Midbrain (tissue), 1 donor: ENCODE measurements around the gene PTPRH.

Experiments
- DNase-seq: peaks from one replicate; lab custom pipeline; 2025; lab: John Stamatoyannopoulos, UW

Gene PTPRH

DNA sequence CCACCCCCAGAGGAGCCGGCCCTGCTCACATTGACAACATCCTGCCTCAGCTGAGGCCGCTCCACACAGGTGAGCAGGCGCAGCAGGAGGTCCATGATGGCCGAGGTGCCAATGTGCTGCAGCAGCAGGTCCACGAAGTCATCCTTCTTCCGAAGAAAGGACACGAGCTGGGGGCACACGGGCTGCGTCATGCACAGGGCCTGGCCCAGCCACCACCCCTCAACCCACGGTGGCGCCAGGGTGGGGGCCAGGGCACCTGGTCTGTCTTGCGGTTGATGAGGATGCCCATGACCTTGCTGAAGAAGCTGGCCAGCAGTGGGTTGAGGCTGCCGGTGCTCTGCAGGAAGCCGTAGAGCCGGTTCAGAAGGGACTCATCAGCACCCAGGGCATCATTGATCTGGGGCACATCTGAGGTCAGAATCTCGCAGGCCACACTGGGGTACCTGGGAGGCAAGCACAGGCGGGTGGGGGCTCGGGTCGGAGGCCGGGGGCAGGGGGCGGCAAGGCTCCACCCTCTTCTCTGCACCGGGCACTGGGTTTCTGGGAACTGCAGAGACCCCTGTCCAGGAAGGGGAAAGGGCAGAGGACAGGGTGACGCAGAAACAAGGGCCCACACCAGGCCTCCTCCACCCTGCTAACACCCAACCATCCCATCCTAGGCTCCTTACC, 36.1 kb upstream of the PTPRH start:
- DNase-seq: no peak

- DNase-seq: no peak
These were observed 34.8 kb upstream of the PTPRH start for GRCh38 chr19:55244004-55244680.

- DNase-seq: no peak
These were observed 33.2 kb upstream of the PTPRH start for GRCh38 chr19:55242517-55242916.

DNA sequence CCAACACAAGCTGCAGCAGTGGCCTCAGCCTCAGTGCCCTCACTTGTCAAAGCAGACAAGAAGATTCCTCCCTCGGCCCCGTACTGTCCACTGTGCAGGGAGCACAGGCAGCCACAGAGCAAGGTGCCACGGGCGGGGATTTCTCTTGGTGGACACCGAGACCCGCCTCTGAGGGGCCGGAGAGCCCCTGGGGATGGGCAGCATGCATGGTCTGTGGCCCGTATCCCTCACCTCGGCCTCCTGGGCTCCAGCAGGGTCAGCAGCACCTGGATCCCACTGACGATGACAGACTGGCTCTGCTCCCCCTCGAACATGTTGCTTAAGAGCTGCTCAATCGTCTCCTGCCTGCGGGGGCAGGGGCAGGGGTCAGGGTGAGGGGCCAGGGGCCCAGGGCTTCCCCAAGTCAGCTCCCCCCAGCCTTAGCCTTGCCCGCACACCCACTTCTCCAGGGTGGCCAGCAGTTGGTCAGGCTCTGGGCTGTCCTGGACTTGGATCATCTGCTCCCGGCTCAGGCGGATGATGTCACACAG, 32.7 kb upstream of the PTPRH start:
- DNase-seq: no peak

GRCh38 chr19:55241143-55241934, 32.0 kb upstream of the PTPRH start:
- DNase-seq: no peak

- no peak for DNase-seq
These were observed 31.4 kb upstream of the PTPRH start for GRCh38 chr19:55240713-55241020.

GRCh38 chr19:55239004-55239403, 29.7 kb upstream of the PTPRH start:
- DNase-seq: no peak

DNA sequence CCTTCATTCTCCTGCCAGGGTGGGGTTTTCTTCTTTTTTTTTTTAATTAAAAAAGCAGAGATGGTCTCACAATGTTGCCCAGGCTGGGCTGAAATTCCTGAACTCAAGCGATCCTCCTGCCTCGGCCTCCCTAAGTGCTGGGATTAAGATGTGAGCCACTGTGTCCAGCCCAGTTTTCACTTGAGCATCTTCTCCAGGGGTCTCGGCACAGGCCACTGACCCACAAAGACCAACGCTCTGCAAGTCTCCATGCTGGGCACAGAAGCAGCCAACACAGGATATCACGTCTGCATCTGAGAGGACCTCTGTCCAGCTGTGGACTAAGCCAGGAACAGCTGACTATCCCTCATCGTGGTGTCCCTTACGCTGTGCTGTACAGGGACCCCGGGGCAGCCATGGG, 28.7 kb upstream of the PTPRH start:
- no peak for DNase-seq

- DNase-seq: no peak
These were observed 23.7 kb upstream of the PTPRH start for GRCh38 chr19:55232986-55233385.

GRCh38 chr19:55232286-55232602, 22.9 kb upstream of the PTPRH start:
- DNase-seq: no peak

- no peak for DNase-seq
These were observed 22.3 kb upstream of the PTPRH start for GRCh38 chr19:55231391-55232285.

- DNase-seq: no peak
These were observed 21.5 kb upstream of the PTPRH start for GRCh38 chr19:55230780-55231179.

DNA sequence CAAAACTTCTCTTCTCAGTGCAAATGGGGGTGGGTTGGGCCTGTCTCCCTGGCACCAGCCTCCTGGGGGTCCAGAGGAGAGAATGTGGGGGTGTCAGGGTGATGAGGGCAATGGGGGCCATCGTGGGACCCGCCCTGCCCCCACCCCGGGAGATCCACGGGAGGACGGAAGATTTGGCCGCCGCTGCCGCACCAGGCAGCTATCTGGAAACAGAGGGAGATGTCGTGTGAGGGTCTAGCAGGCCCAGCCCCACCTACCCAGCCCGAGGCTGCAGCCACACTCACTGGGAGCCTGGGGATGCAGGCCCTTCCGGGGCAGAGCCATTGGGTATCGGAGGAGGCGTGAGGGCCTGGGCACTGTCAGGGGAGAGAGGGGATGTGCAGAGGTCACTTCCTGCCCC, 21.0 kb upstream of the PTPRH start:
- no peak for DNase-seq

DNA sequence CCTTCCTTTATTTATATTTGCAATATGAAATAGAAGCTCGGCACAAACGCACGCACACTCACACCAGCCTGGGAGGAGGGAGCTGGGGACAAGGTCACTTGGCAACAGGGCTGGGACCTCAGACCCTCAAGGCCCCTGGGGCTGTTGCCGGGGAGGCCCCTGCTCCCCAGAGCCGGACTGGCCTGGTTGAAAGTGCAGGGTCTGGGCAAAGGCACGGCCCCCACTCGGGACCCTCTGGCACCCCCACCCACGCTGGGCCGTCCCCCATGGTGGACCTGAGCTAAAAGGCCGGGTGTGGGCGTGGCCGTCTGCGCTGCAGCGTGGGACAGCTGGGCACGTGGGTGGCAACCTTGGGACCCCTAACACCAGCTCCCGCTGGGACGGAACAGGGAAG, 20.5 kb upstream of the PTPRH start:
- DNase-seq: no peak

DNA sequence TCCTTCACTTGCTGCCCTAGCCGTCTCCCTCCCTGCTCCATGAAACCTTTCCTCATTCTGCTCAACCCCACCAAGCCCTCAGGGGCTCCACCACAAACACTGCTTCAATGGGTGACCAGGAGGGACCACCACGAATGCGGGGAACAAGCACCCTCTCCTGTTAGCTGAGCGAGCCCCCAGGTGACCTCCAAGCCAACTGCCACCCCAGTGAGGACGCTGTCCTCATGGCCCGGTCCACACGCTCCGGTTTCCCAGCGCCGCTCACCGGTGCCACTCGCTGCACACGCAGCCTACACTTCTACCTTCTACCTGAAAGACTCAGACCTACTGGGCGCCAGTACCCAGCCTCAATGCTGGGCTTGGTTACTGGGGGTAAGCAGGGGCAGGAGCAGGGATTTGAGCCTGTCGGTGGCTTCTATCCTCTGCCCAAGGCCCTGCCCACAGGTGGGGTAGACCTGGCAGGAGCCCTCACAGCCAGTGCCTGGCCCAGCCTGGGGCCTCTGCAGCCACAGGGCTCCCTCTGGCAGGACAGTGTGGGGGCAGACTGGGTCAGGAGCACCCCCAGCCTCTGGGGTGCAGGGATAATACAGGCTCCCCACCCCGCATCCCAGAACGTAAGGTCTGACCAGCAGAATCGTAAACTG, 20.0 kb upstream of the PTPRH start:
- no peak for DNase-seq

GRCh38 chr19:55228403-55229031, 19.2 kb upstream of the PTPRH start, which contains the start of gene TMEM86B:
TSS of gene TMEM86B (minus strand) at chr19:55228763. CDS start at chr19:55228741, 22 bp downstream.
- DNase-seq: no peak

DNA sequence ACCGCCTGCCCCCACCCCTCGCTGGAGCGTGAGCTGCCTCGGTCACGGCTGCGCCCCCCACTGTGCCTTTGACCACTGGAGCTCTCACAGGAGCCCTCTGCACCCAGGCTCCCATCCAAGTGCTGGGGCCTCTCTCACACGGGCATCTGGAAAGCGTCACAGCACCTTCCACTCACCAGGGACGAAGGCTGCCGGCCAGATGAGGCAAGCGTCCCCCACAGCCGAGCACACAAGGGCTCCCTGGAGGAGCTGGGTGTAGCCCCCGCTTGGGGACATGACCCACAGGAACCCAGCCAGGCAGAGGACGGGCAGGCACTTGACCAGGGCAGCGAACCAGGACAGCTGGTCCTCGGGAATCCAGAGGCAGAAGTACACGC, 18.7 kb upstream of the PTPRH start:
- no peak for DNase-seq

DNA sequence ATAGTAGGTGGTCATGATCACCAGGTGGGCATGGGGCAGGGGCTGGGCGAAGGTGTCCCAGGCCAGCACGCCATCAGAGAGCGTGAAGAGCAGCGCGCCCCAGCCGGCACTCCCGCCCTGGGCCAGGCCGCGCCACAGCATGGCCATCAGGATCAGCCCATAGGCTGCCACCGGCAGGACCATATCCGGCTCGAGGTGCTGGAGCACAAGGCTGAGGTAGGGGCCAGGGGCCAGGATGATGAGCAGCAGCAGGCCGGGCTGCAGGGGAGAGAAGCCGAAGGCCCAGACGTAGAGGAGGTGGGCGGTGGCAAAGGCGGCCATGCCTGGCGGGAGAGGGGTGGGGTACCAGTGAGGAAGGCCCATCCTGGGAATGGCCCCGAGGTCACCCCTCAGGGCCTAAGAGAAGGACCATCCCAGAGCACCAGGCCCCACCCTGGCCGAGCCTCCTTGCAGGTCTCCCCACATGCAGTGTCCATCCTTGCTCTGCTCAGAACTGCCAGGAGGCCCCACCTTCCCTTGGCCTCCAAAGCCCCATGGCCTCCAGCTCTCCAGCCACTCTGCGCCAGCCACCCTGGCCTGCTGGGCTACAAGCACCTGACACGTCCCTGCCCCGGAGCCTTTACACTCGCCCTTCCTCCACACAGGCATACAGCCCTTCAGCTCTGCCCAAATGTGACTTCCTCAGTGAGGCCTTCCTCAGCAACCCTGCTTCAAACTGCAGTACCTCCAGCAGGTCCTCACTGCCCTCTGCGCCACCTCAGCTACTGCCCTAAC, 18.1 kb upstream of the PTPRH start:
- DNase-seq: no peak

DNA sequence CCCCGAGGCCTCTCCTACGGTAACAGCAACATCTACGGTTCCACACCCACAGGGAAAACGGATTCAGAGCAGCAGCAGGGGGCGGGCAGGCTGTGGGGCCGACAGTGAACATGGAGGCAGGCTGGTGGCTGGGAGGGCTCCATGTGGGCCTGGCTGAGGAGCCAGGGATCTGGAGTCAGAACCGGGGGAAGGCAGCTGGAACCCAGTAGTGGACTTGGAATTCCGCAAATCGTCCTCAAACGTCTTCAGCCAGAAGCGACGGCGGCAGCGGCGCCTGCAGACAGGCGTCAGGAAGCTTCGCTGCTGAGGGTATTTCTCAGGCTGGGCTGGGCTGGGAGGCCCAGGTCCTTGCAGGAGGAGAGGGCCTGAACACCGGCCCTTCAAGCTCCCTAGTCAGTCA, 17.5 kb upstream of the PTPRH start:
- DNase-seq: no peak

- no peak for DNase-seq
These were observed 17.0 kb upstream of the PTPRH start for GRCh38 chr19:55226273-55226672.
